ENCODE data around the gene CLEC18A.
"Not testable (repeated sequence)": the region's sequence is repeated elsewhere in the genome, so short reads cannot be mapped to it uniquely, and the experiment has no call there.

Gene CLEC18A

DNA sequence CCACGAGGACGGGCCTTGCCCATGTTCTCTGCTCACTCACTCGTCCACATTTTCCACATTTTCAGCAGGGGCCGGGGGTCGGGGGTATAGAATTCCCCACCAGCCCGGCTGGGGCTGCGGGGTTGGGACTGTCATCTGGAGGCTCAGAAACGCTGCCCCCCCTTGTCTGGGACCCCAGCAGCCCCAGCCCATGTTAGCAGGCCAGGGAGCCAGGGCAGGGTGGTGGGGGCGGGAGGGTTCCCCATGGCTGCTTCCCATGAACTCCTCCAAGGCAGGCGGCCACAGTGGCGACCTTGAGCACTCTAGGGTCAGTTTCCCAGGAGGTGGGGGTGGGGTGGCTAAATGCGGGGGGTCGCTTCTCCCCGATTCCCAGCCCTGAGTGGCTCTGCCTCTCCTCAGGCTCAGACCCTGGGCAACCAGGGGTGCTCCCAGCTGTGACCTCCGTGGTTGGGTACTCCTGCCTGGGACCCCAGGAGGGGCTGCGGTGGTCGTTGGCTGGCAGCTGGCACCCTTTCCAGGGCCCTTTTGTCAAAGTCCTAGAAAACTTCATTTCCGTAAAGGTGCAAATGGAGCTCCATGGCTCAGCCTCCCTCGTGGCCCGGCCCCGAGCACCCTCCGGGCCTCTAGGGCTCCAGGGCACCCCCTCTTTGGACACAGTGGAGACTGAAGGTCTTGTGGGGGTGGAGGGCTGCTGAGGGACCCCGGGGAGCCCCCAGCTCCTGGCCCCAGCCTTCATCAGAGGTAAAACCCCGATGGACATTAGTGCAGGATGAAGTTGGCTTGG, 1.6 kb downstream of the CLEC18A start:
- FAIRE-seq: not testable (repeated sequence)

- FAIRE-seq: not testable (repeated sequence)
Observed at GRCh38 chr16:69954241-69954640, 3.1 kb downstream of the CLEC18A start.

DNA sequence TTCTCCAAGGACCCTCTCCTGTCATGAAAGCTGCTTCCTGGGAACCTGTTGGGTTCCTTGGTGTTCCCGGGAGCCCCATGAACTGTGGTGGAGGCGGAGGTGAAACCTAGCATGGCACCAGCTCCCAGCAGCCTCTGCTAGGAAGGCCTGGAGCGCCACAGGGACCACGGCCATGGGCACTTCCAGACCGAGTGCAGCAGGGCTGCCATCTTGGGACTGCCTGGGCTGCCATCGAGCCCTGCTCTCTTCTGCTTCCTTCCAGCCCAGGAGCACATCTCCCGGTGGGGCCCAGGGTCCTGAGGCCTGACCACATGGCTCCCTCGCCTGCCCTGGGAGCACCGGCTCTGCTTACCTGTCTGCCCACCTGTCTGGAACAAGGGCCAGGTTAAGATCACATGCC, 12.2 kb downstream of the CLEC18A start:
- FAIRE-seq: not testable (repeated sequence)

DNA sequence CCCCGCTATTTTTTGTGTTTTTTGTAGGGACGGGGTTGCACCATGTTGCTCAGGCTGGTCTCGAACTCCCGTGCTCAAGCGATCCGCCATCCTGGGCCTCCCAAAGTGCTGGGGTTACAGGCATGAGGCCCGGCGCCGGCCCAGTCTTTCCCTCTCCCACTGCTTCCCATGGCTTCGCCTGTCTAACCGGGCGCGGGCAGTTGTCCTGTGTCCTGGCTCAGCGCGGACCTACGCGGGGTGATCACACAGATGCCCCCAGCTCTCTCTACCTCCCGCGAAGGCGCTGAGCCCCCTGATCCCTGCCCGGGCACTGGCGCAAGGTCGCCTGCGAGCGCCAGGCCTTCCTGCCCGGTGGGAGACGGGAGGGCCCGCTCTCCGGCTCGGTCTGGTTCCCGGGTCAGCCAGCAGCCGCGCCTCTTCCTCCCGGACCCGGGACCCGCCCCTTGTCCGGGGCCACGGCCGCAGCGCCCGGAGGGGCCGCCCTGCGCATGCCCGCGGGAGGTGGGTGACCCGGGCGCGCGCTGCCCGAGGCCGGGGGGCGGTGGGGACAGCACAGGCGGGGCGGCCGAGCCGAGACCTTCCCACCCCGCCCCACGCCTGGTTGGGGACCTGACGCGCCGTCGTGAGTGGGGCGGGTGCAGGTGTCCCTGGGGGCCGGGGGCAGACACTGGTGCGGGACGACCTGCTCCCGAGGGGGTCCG, 14.0 kb downstream of the CLEC18A start:
- FAIRE-seq: not testable (repeated sequence)

- FAIRE-seq: not testable (repeated sequence)
Observed at GRCh38 chr16:69965661-69966054, 14.5 kb downstream of the CLEC18A start.

DNA sequence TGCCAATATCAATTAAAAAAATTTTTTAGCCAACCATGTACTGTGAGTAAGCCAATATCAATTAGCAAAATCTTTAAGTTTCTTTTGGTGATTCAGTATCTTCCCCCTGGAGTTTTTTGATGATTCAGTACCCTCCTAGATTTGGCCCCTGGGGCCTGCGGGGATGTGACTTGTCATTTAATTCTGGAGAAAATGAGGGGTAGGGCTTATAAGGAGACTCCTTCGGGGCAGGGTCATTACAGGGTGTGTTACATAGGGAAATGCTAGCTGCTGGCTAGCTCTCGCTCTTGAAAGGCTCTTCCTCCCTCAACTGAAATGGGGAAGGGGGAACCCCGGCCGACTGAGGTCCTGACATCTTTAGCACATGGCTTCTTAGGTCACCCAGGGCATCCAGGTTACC, 16.6 kb downstream of the CLEC18A start:
- FAIRE-seq: not testable (repeated sequence)

DNA sequence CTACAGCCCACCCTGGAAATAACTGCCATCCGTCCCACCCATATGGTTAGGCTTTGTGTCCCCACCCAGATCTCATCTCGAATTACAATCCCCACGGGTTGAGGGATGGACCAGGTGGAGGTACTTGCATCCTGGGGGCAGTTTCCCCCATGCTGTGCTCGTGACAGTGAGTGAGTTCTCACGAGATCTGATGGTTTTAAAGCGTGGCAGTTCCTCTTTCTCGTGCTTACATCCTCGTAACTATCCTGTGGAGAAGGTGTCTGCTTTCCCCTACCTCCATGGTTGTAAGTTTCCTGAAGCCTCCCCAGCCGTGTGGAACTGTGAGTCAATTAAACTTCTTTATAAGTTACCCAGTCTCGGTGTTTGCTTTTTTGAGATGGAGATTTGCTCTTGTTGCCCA, 17.0 kb downstream of the CLEC18A start:
- FAIRE-seq: not testable (repeated sequence)

GRCh38 chr16:69969657-69970056, 18.5 kb downstream of the CLEC18A start:
- FAIRE-seq: not testable (repeated sequence)

DNA sequence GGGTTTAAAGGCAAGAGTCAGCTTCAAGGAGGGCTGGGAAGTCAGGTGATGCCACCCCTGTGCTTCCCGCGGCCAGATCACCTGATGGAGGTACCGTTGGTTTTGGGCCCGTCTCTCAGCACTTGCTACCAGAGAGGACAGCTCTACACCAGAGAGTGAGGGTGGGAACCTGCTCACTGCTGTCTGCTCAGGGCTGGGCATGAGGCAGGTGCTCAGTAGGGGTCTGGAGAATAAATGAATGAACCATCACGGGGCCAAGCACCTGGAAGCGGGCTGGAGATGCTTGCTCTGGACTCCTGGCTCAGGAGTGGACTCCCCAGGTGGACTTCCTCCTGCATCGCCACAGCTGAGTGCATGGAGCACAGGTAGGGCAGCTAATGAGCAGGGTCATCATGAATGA, 21.0 kb downstream of the CLEC18A start:
- FAIRE-seq: not testable (repeated sequence)

GRCh38 chr16:69972935-69973334, 21.8 kb downstream of the CLEC18A start:
- not testable (repeated sequence) for FAIRE-seq

DNA sequence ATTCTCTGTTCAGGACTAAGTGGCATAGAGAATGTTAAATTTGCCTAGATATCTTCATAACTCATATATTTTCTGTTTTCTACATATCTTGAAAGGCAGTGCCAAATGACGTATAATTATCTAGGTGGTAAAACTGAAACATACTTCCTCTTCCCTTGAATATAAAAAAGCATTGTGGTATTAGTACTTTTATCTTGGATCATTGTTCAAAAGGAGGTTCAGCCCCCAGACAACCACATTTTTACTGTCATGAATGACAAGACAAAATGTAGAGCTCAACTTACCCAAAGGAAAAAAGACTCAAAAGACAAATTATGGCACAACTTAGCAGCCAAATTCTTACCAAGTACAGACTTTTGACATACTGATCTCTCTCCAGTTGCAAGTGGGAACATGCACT, 34.1 kb downstream of the CLEC18A start:
- FAIRE-seq: not testable (repeated sequence)

DNA sequence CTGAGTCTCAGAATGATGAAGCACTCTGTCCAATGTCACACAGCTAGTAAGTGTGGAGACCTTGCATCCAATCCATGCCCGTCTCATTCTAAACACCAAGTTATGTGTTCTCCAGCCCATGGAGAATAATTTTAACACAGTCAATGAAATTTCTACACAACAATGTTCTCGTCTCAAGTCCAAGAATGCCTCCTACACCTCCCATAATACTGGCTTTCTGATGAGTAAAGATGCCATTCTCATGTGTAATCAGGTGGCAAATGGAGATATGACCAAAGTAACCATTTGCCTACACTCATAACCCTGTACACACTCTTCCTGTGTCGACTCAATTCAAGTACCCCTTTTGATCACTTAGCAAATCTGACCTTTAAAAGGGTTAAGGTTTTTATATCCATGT, 46.8 kb downstream of the CLEC18A start:
- not testable (repeated sequence) for FAIRE-seq

DNA sequence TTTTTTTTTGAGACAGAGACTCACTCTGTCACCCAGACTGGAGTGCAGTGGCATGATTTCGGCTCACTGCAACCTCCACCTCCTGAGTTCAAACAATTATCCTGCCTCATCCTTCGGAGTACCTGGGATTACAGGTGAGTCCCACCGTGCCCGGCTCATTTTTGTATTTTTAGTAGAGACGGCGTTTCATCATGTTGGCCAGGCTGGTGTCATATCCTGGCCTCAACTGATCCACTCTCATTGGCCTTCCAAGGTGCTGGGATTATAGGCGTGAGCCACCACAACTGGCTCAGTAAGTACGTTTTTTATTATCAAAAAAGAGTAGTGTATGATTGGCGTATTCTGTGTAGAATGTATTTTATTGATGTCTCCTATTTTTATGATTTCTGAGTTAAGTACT, 48.7 kb downstream of the CLEC18A start:
- not testable (repeated sequence) for FAIRE-seq

GRCh38 chr16:70003511-70003910, 52.4 kb downstream of the CLEC18A start:
- FAIRE-seq: not testable (repeated sequence)

GRCh38 chr16:70008604-70009003, 57.5 kb downstream of the CLEC18A start:
- not testable (repeated sequence) for FAIRE-seq

- not testable (repeated sequence) for FAIRE-seq
Observed at GRCh38 chr16:70010615-70011014, 59.5 kb downstream of the CLEC18A start.

GRCh38 chr16:70011120-70011519, 60.0 kb downstream of the CLEC18A start:
- not testable (repeated sequence) for FAIRE-seq

- not testable (repeated sequence) for FAIRE-seq
Observed at GRCh38 chr16:70012354-70012753, 61.2 kb downstream of the CLEC18A start.

DNA sequence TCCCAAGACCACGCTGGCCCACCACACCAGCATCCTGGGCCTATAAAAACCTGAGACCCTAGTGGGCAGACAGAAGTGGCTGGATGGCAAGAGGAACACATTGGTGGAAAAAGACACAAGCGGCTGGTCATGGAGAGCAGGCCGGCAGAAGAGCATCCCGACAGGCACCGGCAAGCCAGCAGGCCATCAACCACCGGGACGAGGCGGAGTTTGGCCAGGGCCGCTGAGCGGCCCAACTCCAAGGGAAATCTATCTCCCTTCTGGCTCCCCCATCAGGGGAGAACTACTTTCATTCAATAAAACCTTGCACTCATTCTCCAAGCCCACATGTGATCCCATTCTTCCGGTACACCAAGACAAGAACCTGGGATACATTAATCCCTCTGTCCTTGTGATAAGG, 61.8 kb downstream of the CLEC18A start:
- not testable (repeated sequence) for FAIRE-seq
